Esophagus squamous epithelium (tissue), 5 donors: Measurements from ENCODE around the gene DCST2. TPM values are rescaled to one million over a fixed set of nuclear protein-coding genes. Genes with fewer than 3 reads are reported as not detected.
"Not testable (repeated sequence)": the region's sequence is repeated elsewhere in the genome, so short reads cannot be mapped to it uniquely, and the experiment has no call there.

Experiments used
- DNase-seq: peaks from one replicate; lab custom pipeline; 2025; lab: John Stamatoyannopoulos, UW
- H3K27ac ChIP-seq, 4 donors: fragments of 200-600 bp; sonication (generic); one replicate each; pipeline ENCODE4 v1.5.1; 2016 to 2019; ENCODE audit warnings: mild to moderate bottlenecking in 1 of 4
- H3K27me3 ChIP-seq, 4 donors: fragments of 200-600 bp; sonication (generic); 1 replicate in 3 of 4; 2 replicates in 1 of 4; pipeline versions ENCODE4 v1.5.1 to v1.6.0; 2017 to 2021; ENCODE audit warnings: antibody characterized with exemption in 1 of 4
- H3K36me3 ChIP-seq, 3 donors: fragments of 200-600 bp; sonication (generic); one replicate each; pipeline ENCODE4 v1.5.1; 2016 to 2019
- H3K4me1 ChIP-seq, 3 donors: fragments of 200-600 bp; sonication (generic); one replicate each; pipeline ENCODE4 v1.5.1; 2017 to 2019
- H3K4me3 ChIP-seq, 4 donors: fragments of 200-600 bp; sonication (generic); 1 replicate in 3 of 4; 2 replicates in 1 of 4; pipeline ENCODE4 v1.5.1; 2016 to 2019; ENCODE audit warnings: mild to moderate bottlenecking in 2 of 4, moderate library complexity in 1 of 4
- H3K9me3 ChIP-seq, 3 donors: fragments of 200-600 bp; sonication (generic); one replicate each; pipeline ENCODE4 v1.5.1; 2016 to 2019
- CTCF ChIP-seq, 6 experiments: fragments of 450-650 bp in 4 of 6; fragments of 200-600 bp in 2 of 6; sonication (generic) in 2 of 6; IDR thresholded peaks; one replicate each; pipeline ENCODE4 v1.5.1; 2016 to 2019; ENCODE audit warnings: antibody characterized with exemption in 6 of 6, mild to moderate bottlenecking in 4 of 6, moderate library complexity in 4 of 6
- POLR2A ChIP-seq, 4 donors: fragments of 450-650 bp; IDR thresholded peaks; one replicate each; pipeline ENCODE4 v1.6.1; 2017; ENCODE audit warnings: antibody characterized with exemption in 4 of 4, mild to moderate bottlenecking in 4 of 4, moderate library complexity in 3 of 4
- WGBS, 2 donors: methylation state at CpG; one replicate each; pipeline ENCODE4 v1.1.5; 2018; 5-methylcytosine and 5-hydroxymethylcytosine counted together
- intact Hi-C: fragments of 100-400 bp; cut with DNase I; formaldehyde crosslinking; loops from one replicate; pipeline ENCODE4 v1.15.0; 2022
- total RNA-seq, 4 donors: library from RNA; depleted of rRNA; stranded (reverse); fragments of >200 nt; gene quantifications; one replicate each; pipeline ENCODE4 v1.1.0, GENCODE V29; 2016
- donor health status: DM: yes; HTN: yes; CAD: no.

Gene DCST2
- total RNA-seq, 4 donors from 2014 or later = 0.11 to 8.2 (median 0.18) TPM

DNA sequence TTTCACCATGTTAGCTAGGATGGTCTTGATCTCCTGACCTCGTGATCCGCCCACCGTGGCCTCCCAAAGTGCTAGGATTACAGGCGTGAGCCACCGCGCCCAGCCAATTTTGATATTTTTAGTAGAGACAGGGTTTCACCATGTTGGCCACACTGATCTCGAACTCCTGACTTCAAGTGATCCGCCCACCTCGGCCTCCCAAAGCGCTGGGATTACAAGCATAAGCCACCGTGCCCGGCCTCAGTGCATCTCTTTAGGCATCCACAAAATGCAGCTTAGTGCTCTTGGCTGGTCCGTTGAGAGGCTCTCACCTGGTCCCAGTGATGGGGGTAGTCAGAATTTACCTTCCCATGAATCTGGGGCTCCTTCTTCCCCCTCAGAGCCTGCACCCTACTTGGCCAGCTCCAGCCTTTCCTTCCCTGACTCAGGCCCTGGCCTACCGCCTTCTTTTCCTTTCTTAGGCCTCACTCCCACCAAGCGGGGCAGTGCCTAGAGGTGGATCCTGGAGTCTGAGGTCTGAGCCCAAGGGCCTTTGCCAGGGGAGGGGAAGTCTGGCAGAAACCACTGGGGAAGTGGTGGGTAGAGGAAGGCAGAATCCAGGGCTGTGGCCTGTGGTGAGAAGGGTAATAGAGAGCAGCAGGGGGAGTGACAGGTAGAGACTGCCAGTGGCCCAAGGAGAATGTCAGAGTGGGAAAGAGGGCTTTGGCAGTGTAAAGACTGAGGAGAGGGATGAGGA, 36.4 kb downstream of the DCST2 start:
- no peaks in the 10 kb centered on the region for H3K27me3 ChIP-seq
- no peak overlapping the region for H3K4me3 ChIP-seq
- H3K36me3 ChIP-seq = peaks cover 0 to 14% (median 0%) of the 10 kb centered on the region in 3 donors
- TF ChIP-seq POLR2A (IDR thresholded peaks at IDR 0.05) = no peak
- no peak for TF ChIP-seq CTCF (IDR thresholded peaks at IDR 0.05)
- intact Hi-C loops = loop anchor here (5.0 kb wide), 1 partner anchor 35 kb away; the partner anchor contains the start of gene PYGO2
- no peaks in the 10 kb centered on the region for H3K9me3 ChIP-seq
- no peak overlapping the region for H3K27ac ChIP-seq
- H3K4me1 ChIP-seq = peaks cover 18 to 47% (median 20%) of the 10 kb centered on the region in 3 donors
- DNase-seq = no peak
- 81 to 87% methylated on average over 7 to 10 of the region's 15 CpGs for WGBS, 2 donors

GRCh38 chr1:154995301-154995983, 38.1 kb downstream of the DCST2 start:
- peak in 4 of 6 experiments; percentile 14 to 45 (median 34) for TF ChIP-seq CTCF (IDR thresholded peaks at IDR 0.05)
- Histone ChIP-seq H3K36me3 (peaks cover 0 to 31% (median 0%) of the 10 kb centered on the region in 3 donors), H3K4me1 (peaks cover 18 to 47% (median 20%) of the 10 kb centered on the region in 3 donors)
- intact Hi-C loops = loop anchor here (5.0 kb wide), 1 partner anchor 33 kb away; the partner anchor contains the start of gene PYGO2
- DNase-seq, H3K4me3 ChIP-seq, H3K27ac ChIP-seq, H3K9me3 ChIP-seq, H3K27me3 ChIP-seq: not testable (repeated sequence)
- WGBS, 2 donors = 63 to 66% methylated on average over 13 of the region's 13 CpGs

DNA sequence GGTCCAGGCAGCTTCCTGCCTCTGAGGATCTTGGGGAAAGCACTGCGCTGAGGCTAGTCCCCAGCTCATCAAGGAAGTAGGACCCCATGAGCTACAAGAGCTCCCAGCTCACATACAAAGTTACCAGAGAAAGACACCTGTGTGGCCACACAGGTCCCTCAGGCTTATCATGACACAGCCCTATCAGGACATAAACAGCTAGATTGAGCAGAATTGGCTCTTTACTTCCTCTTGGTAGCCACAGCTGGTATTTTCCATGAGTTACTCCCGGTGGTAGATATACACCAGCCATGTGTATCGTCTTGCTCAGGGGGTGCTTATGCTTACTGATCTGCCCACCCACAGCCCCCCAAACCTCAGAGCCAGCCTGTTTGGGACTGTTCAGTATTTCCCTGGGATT, 39.0 kb downstream of the DCST2 start:
- H3K4me3 ChIP-seq = no peak overlapping the region
- TF ChIP-seq CTCF (IDR thresholded peaks at IDR 0.05) = no peak
- no peak for DNase-seq
- H3K9me3 ChIP-seq = no peaks in the 10 kb centered on the region
- peaks cover 2 to 39% (median 7%) of the 10 kb centered on the region in 3 donors for H3K36me3 ChIP-seq
- H3K4me1 ChIP-seq = peaks cover 11 to 41% (median 11%) of the 10 kb centered on the region in 3 donors
- 54 to 75% methylated on average over 3 of the region's 3 CpGs for WGBS, 2 donors
- H3K27ac ChIP-seq = peak overlapping the region in 1 of 4 donors; percentile 13
- intact Hi-C loops = no loop called here
- H3K27me3 ChIP-seq = no peaks in the 10 kb centered on the region

- Histone ChIP-seq H3K4me3 (no peak overlapping the region), H3K36me3 (peaks cover 5 to 43% (median 10%) of the 10 kb centered on the region in 3 donors), H3K27me3 (no peaks in the 10 kb centered on the region), H3K27ac (peak overlapping the region in 1 of 4 donors; percentile 13), H3K9me3 (no peaks in the 10 kb centered on the region), H3K4me1 (peaks cover 7 to 41% (median 8%) of the 10 kb centered on the region in 3 donors)
- no peak for TF ChIP-seq CTCF (IDR thresholded peaks at IDR 0.05)
- TF ChIP-seq POLR2A (IDR thresholded peaks at IDR 0.05) = no peak
- WGBS, 2 donors = 20 to 33% methylated on average over 1 of the region's 1 CpG
- DNase-seq = no peak
- intact Hi-C loops = no loop called here
These were observed 39.4 kb downstream of the DCST2 start for GRCh38 chr1:154994269-154994587.
